K562 (cell line): ENCODE data around the gene TBC1D5. TPM values are rescaled to one million over a fixed set of nuclear protein-coding genes. Genes with fewer than 3 reads are reported as not detected.

Source experiments
- ATAC-seq: fragments of 200-7000 bp; cut with Tn5 transposase; 3 replicates; pipeline ENCODE4 v1.9.1; 2020; ENCODE audit warnings: moderate library complexity
- BruUV-seq: library from RNA; stranded (reverse); fragments of 400-500 nt; replicated peaks from 2 replicates; lab custom pipeline; 2021; lab: Mats Ljungman, UMichigan
- CTCF ChIA-PET: fragments of 300-600 bp; formaldehyde crosslinking; extraction: SDS; loops from one replicate; lab custom pipeline; 2021; ENCODE audit warnings: low intra/inter-chr PET ratio; lab: Yijun Ruan, JAX
- POLR2A ChIA-PET: fragments of 300-600, 350-650 bp; sonication (Branson Sonifier 250); formaldehyde crosslinking; extraction: SDS; loops from one replicate; lab custom pipeline; 2021; ENCODE audit warnings: antibody characterized with exemption, inconsistent platforms; lab: Yijun Ruan, JAX
- DNase-seq, 4 experiments: peaks; one replicate each; pipeline versions ENCODE4 v3.0.0 to v3.0.0-alpha.2; 2011 to 2018; ENCODE audit warnings: low spot score in 3 of 4, mixed read lengths in 3 of 4; ENCODE audit errors: extremely low read depth in 1 of 4
- FAIRE-seq: peaks from 2 replicates; lab custom pipeline; 2011; peaks lifted over from hg19 to GRCh38; lab: Jason Lieb, UNC
- H2AFZ ChIP-seq: 2 replicates; pipeline ENCODE4 v1.6.0; 2011; ENCODE audit warnings: low read depth, low read length, control low read depth, inconsistent platforms
- H3K27ac ChIP-seq: fragments of 200-600 bp; 3 replicates; pipeline ENCODE4 v1.8.0; 2011; ENCODE audit warnings: low read depth, mild to moderate bottlenecking, control low read depth, inconsistent platforms, low read length, moderate library complexity, mixed read lengths; ENCODE audit errors: extremely low read depth
- H3K27me3 ChIP-seq, 2 experiments: fragments of 300-600 bp in 1 of 2; 2 replicates in 1 of 2; 3 replicates in 1 of 2; pipeline versions ENCODE4 v1.6.0 to v1.8.0; 2011; ENCODE audit warnings: inconsistent platforms in 2 of 2, low read length in 2 of 2, mild to moderate bottlenecking in 1 of 2, mixed read lengths in 1 of 2, moderate library complexity in 1 of 2; ENCODE audit not compliant: control insufficient read depth in 2 of 2, insufficient read depth in 2 of 2
- H3K36me3 ChIP-seq: fragments of 300-600 bp; 3 replicates; pipeline ENCODE4 v1.8.0; 2011; ENCODE audit warnings: mild to moderate bottlenecking, low read length, inconsistent platforms; ENCODE audit not compliant: control insufficient read depth, insufficient read depth
- H3K4me1 ChIP-seq, 2 experiments: fragments of 200-600 bp in 1 of 2; replicated peaks in 1 of 2; 2 replicates in 1 of 2; 3 replicates in 1 of 2; pipeline versions ENCODE4 v1.5.1 to v1.8.0; 2011; ENCODE audit warnings: inconsistent platforms in 2 of 2, low read length in 2 of 2, mild to moderate bottlenecking in 1 of 2, mixed read lengths in 1 of 2, moderate library complexity in 1 of 2; ENCODE audit not compliant: control insufficient read depth in 2 of 2, insufficient read depth in 2 of 2
- H3K4me2 ChIP-seq: 2 replicates; pipeline ENCODE4 v1.6.1; 2011; ENCODE audit warnings: low read length, control low read depth, inconsistent platforms, mixed read lengths; ENCODE audit not compliant: insufficient read depth
- H3K4me3 ChIP-seq: fragments of 200-600 bp; sonication (generic), shearing (Covaris generic); 2 replicates; pipeline ENCODE4 v1.5.1; 2016; ENCODE audit warnings: control low read depth, inconsistent platforms
- H3K79me2 ChIP-seq: fragments of 200-600 bp; 3 replicates; pipeline ENCODE4 v1.8.0; 2011; ENCODE audit warnings: low read length, inconsistent platforms; ENCODE audit not compliant: control insufficient read depth, insufficient read depth
- H3K9ac ChIP-seq, 2 experiments: 2 replicates each; pipeline versions ENCODE4 v1.6.0 to v1.6.1; 2011; ENCODE audit warnings: low read depth in 2 of 2, low read length in 2 of 2, control low read depth in 1 of 2, inconsistent platforms in 1 of 2, mild to moderate bottlenecking in 1 of 2, mixed read lengths in 1 of 2; ENCODE audit not compliant: insufficient read depth in 1 of 2
- H3K9me1 ChIP-seq: one replicate; pipeline ENCODE4 v1.6.0; 2011; ENCODE audit warnings: inconsistent platforms, mild to moderate bottlenecking, low read length, moderate library complexity; ENCODE audit not compliant: control insufficient read depth, insufficient read depth
- H3K9me3 ChIP-seq: replicated peaks from 2 replicates; pipeline ENCODE4 v1.5.1; 2011; ENCODE audit warnings: low read depth, low read length, inconsistent platforms; ENCODE audit not compliant: control insufficient read depth, insufficient read depth
- H4K20me1 ChIP-seq: replicated peaks from 2 replicates; pipeline ENCODE4 v1.6.1; 2011; ENCODE audit warnings: low read length, inconsistent platforms, mixed read lengths; ENCODE audit not compliant: control insufficient read depth, insufficient read depth
- ARID2 ChIP-seq: fragments of 450-650 bp; IDR thresholded peaks from 2 replicates; pipeline ENCODE4 v1.6.1; 2017; ENCODE audit warnings: antibody characterized with exemption, mild to moderate bottlenecking
- FOXA1 ChIP-seq: fragments of 450-650 bp; IDR thresholded peaks from 2 replicates; pipeline ENCODE4 v1.6.1; 2016; ENCODE audit warnings: mild to moderate bottlenecking, borderline replicate concordance
- SAFB ChIP-seq: fragments of 200-400 bp; formaldehyde crosslinking; IDR thresholded peaks from 2 replicates; pipeline ENCODE4 v1.6.1; 2017; ENCODE audit warnings: low read depth, low read length, borderline replicate concordance
- SMARCA5 ChIP-seq: fragments of 450-650 bp; IDR thresholded peaks from 2 replicates; pipeline ENCODE4 v1.6.1; 2016
- SPI1 ChIP-seq: IDR thresholded peaks from 2 replicates; pipeline ENCODE4 v1.6.1; 2011; ENCODE audit warnings: low read depth, low read length, control low read depth, borderline replicate concordance
- SRF ChIP-seq, 2 experiments: fragments of 250-450, 450-650 bp in 1 of 2; sonication (Bioruptor Pico) in 1 of 2; sonication (generic) in 1 of 2; formaldehyde crosslinking; IDR thresholded peaks; 2 replicates each; pipeline versions ENCODE4 v1.5.0 to v1.5.1; 2020 to 2022; ENCODE audit warnings: mild to moderate bottlenecking in 1 of 2, missing genetic modification reagents in 1 of 2
- WGBS: fragments of 100-300 bp; shearing (Covaris generic); methylation state at CpG from one replicate; pipeline ENCODE4 v1.1.6; 2016; ENCODE audit warnings: low coverage, mixed read lengths; ENCODE audit not compliant: insufficient coverage; ENCODE audit errors: missing lambda C conversion rate; 5-methylcytosine and 5-hydroxymethylcytosine counted together
- in situ Hi-C: fragments of 300-500 bp; cut with MboI; formaldehyde crosslinking; loops from 4 replicates; pipeline ENCODE4 v1.15.0; 2018; ENCODE audit warnings: inconsistent platforms, mixed read lengths
- intact Hi-C: fragments of 100-400 bp; cut with micrococcal nuclease; formaldehyde crosslinking; loops from 2 replicates; pipeline ENCODE4 v1.14.2; 2022
- polyA plus RNA-seq, 8 experiments: library from polyadenylated mRNA; depleted of rRNA in 4 of 8; stranded (reverse) in 5 of 8; unstranded in 3 of 8; fragments of >200 nt; fragmentation: Nextera tagmentation in 2 of 8; fragmentation: Illumina TruSeq in 1 of 8; extraction: Ambion mirVana in 2 of 8; extraction: Trizol in 1 of 8; gene quantifications; 2 replicates each; pipeline versions ENCODE4 v1.2.1 to v1.2.3, GENCODE V29; 2011 to 2014; ENCODE audit warnings: inconsistent platforms in 1 of 8, missing spikeins in 1 of 8
- total RNA-seq, 7 experiments: library from RNA; depleted of rRNA in 6 of 7; stranded (reverse); fragments of >200 nt in 6 of 7; fragmentation: Illumina TruSeq in 2 of 7; extraction: Trizol in 2 of 7; gene quantifications; 2 replicates each; pipeline versions ENCODE4 v1.2.1 to v1.2.3, GENCODE V29; 2011 to 2021; ENCODE audit warnings: low replicate concordance in 1 of 7
- TF ChIP-seq, protein P1 (sequence below): fragments of 450-650 bp; IDR thresholded peaks from 2 replicates; pipeline ENCODE4 v1.6.1; 2016; ENCODE audit warnings: borderline replicate concordance

TBC1D5 gene
- total and polyA plus RNA-seq, 9 of the 15 experiments (the other 6 are each of a cell fraction or from before 2014, with no cell fraction given), result 2.9 to 38.1 (median 25.6) TPM

DNA sequence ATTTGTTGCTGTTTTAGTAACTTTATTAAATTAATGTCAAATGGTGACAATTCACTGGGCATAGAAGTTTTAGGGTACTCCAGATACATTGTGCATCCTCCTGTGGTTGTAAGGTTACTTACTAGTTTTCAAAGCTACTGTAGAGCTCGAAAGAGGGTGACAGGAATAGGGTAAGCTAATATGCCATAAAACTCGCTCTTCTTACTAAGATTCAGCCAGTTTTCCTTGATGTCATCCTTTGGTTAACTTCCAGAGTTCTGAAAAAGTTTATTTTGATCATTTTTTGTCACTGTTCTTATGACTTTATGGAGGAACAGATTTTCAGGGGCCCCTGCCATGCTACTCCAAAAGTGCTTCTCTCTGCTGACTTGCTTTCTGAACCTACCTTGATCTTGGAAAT, 522.8 kb downstream of the TBC1D5 start:
- H3K4me3 ChIP-seq, result no peak overlapping the region
- no peak for ATAC-seq
- H3K79me2 ChIP-seq, result no peaks in the 10 kb centered on the region
- no peaks in the 10 kb centered on the region for H3K9me1 ChIP-seq
- H4K20me1 ChIP-seq, result no peaks in the 10 kb centered on the region
- TF ChIP-seq SRF (CRISPR knock-in tag; IDR thresholded peaks at IDR 0.05) (no peak), SMARCA5 (no peak), FOXA1 (no peak), SAFB (no peak), ARID2 (no peak), SPI1 (no peak)
- TF ChIP-seq, protein P1, sequence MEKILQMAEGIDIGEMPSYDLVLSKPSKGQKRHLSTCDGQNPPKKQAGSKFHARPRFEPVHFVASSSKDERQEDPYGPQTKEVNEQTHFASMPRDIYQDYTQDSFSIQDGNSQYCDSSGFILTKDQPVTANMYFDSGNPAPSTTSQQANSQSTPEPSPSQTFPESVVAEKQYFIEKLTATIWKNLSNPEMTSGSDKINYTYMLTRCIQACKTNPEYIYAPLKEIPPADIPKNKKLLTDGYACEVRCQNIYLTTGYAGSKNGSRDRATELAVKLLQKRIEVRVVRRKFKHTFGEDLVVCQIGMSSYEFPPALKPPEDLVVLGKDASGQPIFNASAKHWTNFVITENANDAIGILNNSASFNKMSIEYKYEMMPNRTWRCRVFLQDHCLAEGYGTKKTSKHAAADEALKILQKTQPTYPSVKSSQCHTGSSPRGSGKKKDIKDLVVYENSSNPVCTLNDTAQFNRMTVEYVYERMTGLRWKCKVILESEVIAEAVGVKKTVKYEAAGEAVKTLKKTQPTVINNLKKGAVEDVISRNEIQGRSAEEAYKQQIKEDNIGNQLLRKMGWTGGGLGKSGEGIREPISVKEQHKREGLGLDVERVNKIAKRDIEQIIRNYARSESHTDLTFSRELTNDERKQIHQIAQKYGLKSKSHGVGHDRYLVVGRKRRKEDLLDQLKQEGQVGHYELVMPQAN, result no peak
- TF ChIP-seq, all 486 proteins: peak for 0
- FAIRE-seq (no peak), DNase-seq (no peak)
- WGBS, result 33% methylated on average over 2 of the region's 2 CpGs
- intact Hi-C loops (no loop called here), in situ Hi-C loops (no loop called here)
- Histone ChIP-seq H2AFZ (no peak overlapping the region), H3K36me3 (no peaks in the 10 kb centered on the region), H3K9ac (no peak overlapping the region), H3K9me3 (no peaks in the 10 kb centered on the region), H3K4me1 (no peaks in the 10 kb centered on the region), H3K27me3 (no peaks in the 10 kb centered on the region), H3K4me2 (no peak overlapping the region), H3K27ac (no peak overlapping the region)
- CTCF ChIA-PET, result no interaction called here
- POLR2A ChIA-PET, result interaction anchor here (0.6 kb wide), 1 partner anchor 9 kb away, joined by 3 read pairs; no protein-coding TSS in a partner anchor
- BruUV-seq, result no TSS peak
